ENCODE results near the gene TCF20.

GRCh38 chr22:42309865-42310264 lies 39.4 kb upstream of the TCF20 start:
- TF ChIP-seq POLR2A (IDR thresholded peaks at IDR 0.05) (no peak), EP300 (IDR thresholded peaks at IDR 0.05) (no peak), POLR2AphosphoS5 (IDR thresholded peaks at IDR 0.05) (no peak)
- TF ChIP-seq, protein P1, sequence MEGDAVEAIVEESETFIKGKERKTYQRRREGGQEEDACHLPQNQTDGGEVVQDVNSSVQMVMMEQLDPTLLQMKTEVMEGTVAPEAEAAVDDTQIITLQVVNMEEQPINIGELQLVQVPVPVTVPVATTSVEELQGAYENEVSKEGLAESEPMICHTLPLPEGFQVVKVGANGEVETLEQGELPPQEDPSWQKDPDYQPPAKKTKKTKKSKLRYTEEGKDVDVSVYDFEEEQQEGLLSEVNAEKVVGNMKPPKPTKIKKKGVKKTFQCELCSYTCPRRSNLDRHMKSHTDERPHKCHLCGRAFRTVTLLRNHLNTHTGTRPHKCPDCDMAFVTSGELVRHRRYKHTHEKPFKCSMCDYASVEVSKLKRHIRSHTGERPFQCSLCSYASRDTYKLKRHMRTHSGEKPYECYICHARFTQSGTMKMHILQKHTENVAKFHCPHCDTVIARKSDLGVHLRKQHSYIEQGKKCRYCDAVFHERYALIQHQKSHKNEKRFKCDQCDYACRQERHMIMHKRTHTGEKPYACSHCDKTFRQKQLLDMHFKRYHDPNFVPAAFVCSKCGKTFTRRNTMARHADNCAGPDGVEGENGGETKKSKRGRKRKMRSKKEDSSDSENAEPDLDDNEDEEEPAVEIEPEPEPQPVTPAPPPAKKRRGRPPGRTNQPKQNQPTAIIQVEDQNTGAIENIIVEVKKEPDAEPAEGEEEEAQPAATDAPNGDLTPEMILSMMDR (IDR thresholded peaks at IDR 0.05) = no peak
